Breast epithelium (tissue), 3 donors: ENCODE results near the gene ALDH3A1.

Source experiments
- CTCF ChIP-seq, 3 donors: fragments of 450-650 bp; IDR thresholded peaks; one replicate each; pipeline ENCODE4 v1.5.1; 2016 to 2017; ENCODE audit warnings: antibody characterized with exemption in 3 of 3, mild to moderate bottlenecking in 3 of 3, moderate library complexity in 3 of 3
- POLR2A ChIP-seq: fragments of 450-650 bp; IDR thresholded peaks from one replicate; pipeline ENCODE4 v1.6.1; 2016; ENCODE audit warnings: antibody characterized with exemption, mild to moderate bottlenecking, moderate library complexity

GRCh38 chr17:19727501-19728078 lies 20.5 kb downstream of the ALDH3A1 start:
- no peak for TF ChIP-seq CTCF (IDR thresholded peaks at IDR 0.05)
- no peak for TF ChIP-seq POLR2A
